ENCODE measurements around the gene BHLHE40. TPM values are rescaled to one million over a fixed set of nuclear protein-coding genes. Genes with fewer than 3 reads are reported as not detected.

The BHLHE40 gene
- total and polyA plus RNA-seq, 2 donors (not counting 3 experiments of a cell fraction or from before 2014, with no cell fraction given): 40.3 to 57.9 TPM

DNA sequence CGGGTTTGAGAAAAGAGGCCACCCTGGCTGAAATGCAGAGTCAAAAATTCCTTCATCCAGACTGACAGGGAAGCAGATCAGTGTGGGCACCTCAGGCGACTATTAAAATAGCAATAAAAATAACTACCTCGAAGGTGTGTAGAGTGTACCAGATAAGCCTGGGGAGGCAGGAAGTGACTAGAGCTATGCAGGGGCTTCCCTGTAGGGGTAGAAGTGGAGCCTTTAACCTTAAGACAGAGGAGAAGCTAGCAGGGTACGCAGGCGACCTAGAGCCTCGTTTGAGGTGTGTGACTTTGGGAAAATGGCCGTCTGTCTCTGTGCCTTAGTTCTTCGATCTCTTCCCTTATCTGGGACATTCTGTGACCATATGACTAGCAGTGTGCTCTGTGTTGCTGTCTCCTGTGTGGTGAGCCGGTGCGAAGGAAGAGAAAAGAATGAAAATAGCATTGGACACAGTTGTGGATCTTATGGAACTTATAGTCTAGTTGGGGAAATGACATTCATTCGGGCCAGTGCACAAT lies 17.6 kb downstream of the BHLHE40 start:
- dilution Hi-C loops (cut with MboI; ENCODE audit: extremely low pct_ligation_motif_present, low sequenced_read_pairs): no loop called here
- Histone ChIP-seq H3K9me3 (replicated peaks; ENCODE audit: control insufficient read depth, insufficient read depth, low read length) (no peaks in the 10 kb centered on the region), H2AFZ (ENCODE audit: low read depth, low read length) (no peak overlapping the region), H3K9me1 (replicated peaks; ENCODE audit: control insufficient read depth, extremely low read depth, insufficient read depth, low read length) (no peaks in the 10 kb centered on the region), H3K4me3 (replicated peaks in 1 of 3; ENCODE audit: insufficient read depth in 1 of 3, low read depth in 1 of 3, low read length in 3 of 3) (no peak overlapping the region), H3K79me2 (ENCODE audit: control insufficient read depth, insufficient read depth, low read length) (no peaks in the 10 kb centered on the region), H3K36me3 (ENCODE audit: control insufficient read depth in 2 of 2, extremely low read depth in 1 of 2, insufficient read depth in 2 of 2, low read length in 2 of 2) (no peaks in the 10 kb centered on the region), H3K27ac (ENCODE audit: insufficient read depth, low read depth, low read length) (no peak overlapping the region), H4K20me1 (replicated peaks; ENCODE audit: control insufficient read depth, extremely low read depth, insufficient read depth, low read length) (no peaks in the 10 kb centered on the region), H3K27me3 (ENCODE audit: control insufficient read depth in 2 of 2, insufficient read depth in 2 of 2, low read length in 2 of 2) (no peaks in the 10 kb centered on the region), H3K9ac (replicated peaks; ENCODE audit: extremely low read depth, insufficient read depth, low read length) (no peak overlapping the region), H3K4me2 (ENCODE audit: insufficient read depth, low read length) (no peak overlapping the region), H3K4me1 (ENCODE audit: control insufficient read depth, extremely low read depth, insufficient read depth, low read length) (peaks cover 19% of the 10 kb centered on the region)
- POLR2A ChIA-PET: no interaction called here
- TF ChIP-seq EZH2 (IDR thresholded peaks at IDR 0.05; ENCODE audit: borderline replicate concordance, low read depth, low read length, severe bottlenecking): no peak
- TF ChIP-seq MYC (IDR thresholded peaks at IDR 0.05; ENCODE audit: low read depth, low read length): no peak
- no peak for TF ChIP-seq JUN (IDR thresholded peaks at IDR 0.05; ENCODE audit: borderline replicate concordance, insufficient read depth, insufficient read length, low read depth)
- TF ChIP-seq, protein P1, sequence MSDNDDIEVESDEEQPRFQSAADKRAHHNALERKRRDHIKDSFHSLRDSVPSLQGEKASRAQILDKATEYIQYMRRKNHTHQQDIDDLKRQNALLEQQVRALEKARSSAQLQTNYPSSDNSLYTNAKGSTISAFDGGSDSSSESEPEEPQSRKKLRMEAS (IDR thresholded peaks at IDR 0.05; ENCODE audit: insufficient read depth, insufficient read length): no peak
- no peak for TF ChIP-seq POLR2A (IDR thresholded peaks at IDR 0.05; ENCODE audit: low read depth, low read length)
- no peak for TF ChIP-seq POLR2AphosphoS5 (IDR thresholded peaks at IDR 0.05; ENCODE audit: insufficient read depth, low read depth, low read length)
- no peak for TF ChIP-seq FOS (IDR thresholded peaks at IDR 0.05; ENCODE audit: borderline replicate concordance, insufficient read depth, low read length)
- TF ChIP-seq GATA2 (IDR thresholded peaks at IDR 0.05; ENCODE audit: insufficient read depth, insufficient read length, low read depth, low read length): no peak
- TF ChIP-seq, protein P2, sequence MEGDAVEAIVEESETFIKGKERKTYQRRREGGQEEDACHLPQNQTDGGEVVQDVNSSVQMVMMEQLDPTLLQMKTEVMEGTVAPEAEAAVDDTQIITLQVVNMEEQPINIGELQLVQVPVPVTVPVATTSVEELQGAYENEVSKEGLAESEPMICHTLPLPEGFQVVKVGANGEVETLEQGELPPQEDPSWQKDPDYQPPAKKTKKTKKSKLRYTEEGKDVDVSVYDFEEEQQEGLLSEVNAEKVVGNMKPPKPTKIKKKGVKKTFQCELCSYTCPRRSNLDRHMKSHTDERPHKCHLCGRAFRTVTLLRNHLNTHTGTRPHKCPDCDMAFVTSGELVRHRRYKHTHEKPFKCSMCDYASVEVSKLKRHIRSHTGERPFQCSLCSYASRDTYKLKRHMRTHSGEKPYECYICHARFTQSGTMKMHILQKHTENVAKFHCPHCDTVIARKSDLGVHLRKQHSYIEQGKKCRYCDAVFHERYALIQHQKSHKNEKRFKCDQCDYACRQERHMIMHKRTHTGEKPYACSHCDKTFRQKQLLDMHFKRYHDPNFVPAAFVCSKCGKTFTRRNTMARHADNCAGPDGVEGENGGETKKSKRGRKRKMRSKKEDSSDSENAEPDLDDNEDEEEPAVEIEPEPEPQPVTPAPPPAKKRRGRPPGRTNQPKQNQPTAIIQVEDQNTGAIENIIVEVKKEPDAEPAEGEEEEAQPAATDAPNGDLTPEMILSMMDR (IDR thresholded peaks at IDR 0.05; ENCODE audit: extremely low read depth in 1 of 2, insufficient read depth in 1 of 2, low read depth in 1 of 2, low read length in 2 of 2): no peak
- intact Hi-C loops (cut with micrococcal nuclease): no loop called here
- CTCF ChIA-PET: interaction anchor here (0.7 to 1.5 kb wide), 2 partner anchors 17 to 20 kb away, joined by 3 read pairs; partner anchors contain the start of gene BHLHE40
- DNase-seq (ENCODE audit: low read depth, low spot score) (no peak), FAIRE-seq (peak; percentile 18)
- BruUV-seq (replicated peaks): no TSS peak
